ENCODE data around the gene LTBP1.

Gene LTBP1

GRCh38 chr2:32931945-32932709 lies 14.6 kb upstream of the LTBP1 start:
- no peak for DNase-seq (ENCODE audit: low read depth)

GRCh38 chr2:32932825-32933755 lies 13.7 kb upstream of the LTBP1 start:
- no peak for DNase-seq (ENCODE audit: low read depth)

- DNase-seq (ENCODE audit: low read depth): no peak
These were observed 13.0 kb upstream of the LTBP1 start for GRCh38 chr2:32933756-32934095.

GRCh38 chr2:32937602-32938448 lies 8.9 kb upstream of the LTBP1 start:
- DNase-seq (ENCODE audit: low read depth): no peak

- no peak for DNase-seq (ENCODE audit: low read depth)
These were observed 7.8 kb upstream of the LTBP1 start for GRCh38 chr2:32938934-32939333.

DNA sequence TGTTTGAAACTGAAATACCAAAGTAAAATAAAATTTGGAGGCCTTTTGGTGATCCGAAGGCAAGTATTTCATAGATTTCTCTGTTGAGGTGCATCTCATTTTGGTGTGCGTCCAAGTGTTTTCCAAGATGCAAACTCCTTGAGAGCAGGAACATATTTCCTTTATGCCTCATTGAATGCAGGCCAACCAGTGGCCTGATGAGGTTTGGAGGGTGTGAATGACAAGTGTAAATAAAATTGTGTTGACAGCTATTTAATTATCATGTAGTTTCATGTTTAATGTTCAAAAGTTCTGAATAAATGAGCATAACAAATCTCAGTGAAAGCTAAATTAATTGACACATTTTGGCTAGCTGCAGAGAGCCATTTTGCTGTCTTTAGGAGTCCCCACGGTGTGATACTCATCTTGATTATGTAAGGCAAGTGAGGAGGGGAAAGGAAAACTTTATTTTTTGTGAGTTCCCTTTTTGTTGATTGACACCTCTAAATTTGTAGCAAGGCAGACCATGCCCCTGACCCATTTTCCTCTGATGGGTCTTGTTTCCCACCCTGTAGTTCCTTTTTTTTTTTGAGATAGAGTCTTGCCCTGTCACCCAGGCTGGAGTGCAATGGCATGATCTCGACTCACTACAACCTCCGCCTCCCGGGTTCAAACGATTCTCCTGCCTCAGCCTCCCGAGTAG lies 6.3 kb upstream of the LTBP1 start:
- DNase-seq (ENCODE audit: low read depth): no peak

GRCh38 chr2:32941944-32942690 lies 4.6 kb upstream of the LTBP1 start:
- no peak for DNase-seq (ENCODE audit: low read depth)

GRCh38 chr2:32942793-32943485 lies 3.8 kb upstream of the LTBP1 start:
- DNase-seq (ENCODE audit: low read depth): no peak

GRCh38 chr2:32945286-32945685 lies 1.5 kb upstream of the LTBP1 start:
- DNase-seq (ENCODE audit: low read depth): no peak

DNA sequence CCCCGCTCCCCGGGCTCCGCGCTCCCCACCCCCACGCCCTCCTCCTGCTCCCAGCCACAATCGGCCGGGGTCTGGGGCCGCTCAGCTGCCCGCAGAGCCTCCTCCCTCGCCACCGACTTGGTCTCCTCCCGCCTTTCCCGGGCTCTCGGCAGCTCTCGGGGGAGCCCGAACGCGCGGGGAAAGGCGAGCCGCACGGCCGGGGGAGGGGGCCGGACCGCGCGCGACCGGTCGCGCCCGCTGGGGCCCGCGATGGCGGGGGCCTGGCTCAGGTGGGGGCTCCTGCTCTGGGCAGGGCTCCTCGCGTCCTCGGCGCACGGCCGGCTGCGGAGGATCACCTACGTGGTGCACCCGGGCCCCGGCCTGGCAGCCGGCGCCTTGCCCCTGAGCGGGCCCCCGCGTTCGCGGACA lies 327 bp downstream of the LTBP1 start:
- no peak for DNase-seq (ENCODE audit: low read depth)

GRCh38 chr2:32947484-32948143 lies 861 bp downstream of the LTBP1 start:
- no peak for DNase-seq (ENCODE audit: low read depth)

DNA sequence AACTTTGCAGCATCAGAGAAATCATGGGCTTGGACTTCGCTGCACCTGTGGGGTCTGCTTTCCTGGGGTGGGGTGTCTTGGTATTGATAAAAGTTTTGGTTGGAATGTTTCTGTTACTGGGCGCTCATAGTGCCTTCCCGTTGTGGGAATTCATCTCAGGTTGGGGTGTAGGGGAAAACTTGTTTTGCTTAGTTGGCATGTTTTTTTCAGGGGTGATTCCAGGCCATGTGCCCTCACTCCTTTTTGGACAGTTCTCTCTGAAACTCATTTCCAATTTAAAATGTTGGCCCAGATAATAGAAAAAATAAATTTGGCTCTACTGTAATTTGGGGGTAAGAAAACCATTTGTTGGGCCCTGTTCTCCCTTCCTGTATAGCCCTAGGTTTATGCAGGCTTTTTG lies 1.5 kb downstream of the LTBP1 start:
- DNase-seq (ENCODE audit: low read depth): no peak

DNA sequence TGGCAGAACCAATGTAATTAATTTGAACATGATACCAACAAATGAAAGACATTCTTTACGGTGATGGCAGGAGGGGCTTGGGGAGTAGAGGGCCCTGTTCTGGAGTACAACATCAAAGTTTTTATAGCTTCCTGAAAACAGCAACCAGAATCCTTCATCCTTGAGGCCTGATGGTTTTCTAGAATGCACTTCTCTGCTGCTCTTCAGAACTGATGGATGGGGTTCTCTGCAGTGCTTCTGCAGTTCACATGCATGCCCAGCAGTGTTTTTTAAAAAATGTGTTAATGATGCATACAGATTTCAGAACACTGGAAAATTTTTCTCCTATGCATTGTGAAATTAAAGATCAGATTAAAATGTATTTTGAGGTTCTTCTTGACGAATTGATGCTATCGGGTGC lies 2.5 kb downstream of the LTBP1 start:
- no peak for DNase-seq (ENCODE audit: low read depth)

- no peak for DNase-seq (ENCODE audit: low read depth)
These were observed 4.9 kb downstream of the LTBP1 start for GRCh38 chr2:32951672-32952071.

DNA sequence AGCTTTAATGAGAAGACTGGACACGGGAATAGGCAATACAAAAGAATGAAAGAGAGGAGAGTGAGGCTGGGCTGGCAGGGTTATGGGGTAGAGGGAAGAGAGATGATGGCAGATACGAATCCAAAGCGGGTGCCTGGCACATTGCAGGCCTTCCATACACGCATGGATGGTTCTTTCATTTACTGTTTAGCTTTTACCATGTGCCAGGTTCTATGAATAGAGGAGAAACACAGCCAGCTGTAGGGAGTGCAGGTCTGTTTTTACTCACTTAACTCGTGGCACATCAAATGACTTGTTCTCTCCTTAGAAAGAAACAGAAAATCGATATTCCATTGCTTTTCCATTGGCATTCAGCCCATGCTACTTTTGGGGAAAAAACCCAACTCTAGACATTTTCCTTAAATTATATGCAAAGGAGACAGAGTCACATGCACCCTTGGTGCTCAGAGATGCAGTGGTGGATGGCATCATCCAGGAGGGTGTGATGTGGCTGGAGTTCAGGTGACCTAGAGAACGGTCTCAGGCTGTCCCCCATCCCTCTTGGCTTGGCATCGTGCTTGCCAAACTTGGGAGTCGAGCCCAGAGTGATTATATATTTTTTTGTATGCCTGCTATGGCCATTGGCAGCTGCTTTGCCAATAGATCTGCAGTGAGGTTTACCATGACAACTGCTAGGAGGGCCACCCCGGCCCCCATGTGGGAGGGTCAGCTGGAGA lies 6.2 kb downstream of the LTBP1 start:
- no peak for DNase-seq (ENCODE audit: low read depth)

GRCh38 chr2:32954206-32954605 lies 7.5 kb downstream of the LTBP1 start:
- no peak for DNase-seq (ENCODE audit: low read depth)

DNA sequence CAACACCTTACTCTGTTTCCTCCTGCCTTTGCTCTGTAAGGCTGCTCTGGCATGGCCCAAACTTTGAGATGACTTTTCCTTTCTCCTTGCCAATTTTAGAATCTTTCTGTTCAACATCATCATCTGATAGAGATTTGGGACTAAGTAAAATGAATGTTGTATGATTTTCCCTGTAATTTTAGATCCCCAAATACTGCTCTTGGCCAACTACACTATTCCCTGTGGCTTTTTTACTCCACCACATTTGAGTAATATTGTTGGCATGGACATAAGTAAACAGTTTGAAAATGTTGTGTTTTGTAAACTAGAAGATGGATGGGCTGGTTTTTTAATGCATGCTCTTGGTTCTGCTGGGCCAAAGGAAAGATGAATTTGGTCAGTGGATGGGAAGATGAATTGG lies 12.1 kb downstream of the LTBP1 start:
- DNase-seq (ENCODE audit: low read depth): no peak

DNA sequence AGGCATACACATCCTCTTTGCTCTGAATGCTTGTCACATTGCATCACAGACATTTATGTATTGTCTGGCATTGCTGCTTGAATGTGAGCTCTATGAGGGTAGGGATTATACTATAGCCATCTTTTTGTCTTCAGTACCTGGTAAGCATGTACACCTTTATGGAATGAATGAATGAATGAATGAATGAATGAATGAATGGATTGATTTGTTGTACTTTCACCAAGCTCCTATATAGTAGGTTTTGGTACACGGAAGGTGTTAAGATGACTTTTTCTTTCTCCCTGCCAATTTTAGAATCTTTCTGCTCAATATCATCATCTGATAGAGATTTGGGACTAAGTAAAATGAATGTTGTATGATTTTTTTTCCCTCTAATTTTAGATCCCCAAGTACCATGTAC lies 13.5 kb downstream of the LTBP1 start:
- DNase-seq (ENCODE audit: low read depth): no peak

DNA sequence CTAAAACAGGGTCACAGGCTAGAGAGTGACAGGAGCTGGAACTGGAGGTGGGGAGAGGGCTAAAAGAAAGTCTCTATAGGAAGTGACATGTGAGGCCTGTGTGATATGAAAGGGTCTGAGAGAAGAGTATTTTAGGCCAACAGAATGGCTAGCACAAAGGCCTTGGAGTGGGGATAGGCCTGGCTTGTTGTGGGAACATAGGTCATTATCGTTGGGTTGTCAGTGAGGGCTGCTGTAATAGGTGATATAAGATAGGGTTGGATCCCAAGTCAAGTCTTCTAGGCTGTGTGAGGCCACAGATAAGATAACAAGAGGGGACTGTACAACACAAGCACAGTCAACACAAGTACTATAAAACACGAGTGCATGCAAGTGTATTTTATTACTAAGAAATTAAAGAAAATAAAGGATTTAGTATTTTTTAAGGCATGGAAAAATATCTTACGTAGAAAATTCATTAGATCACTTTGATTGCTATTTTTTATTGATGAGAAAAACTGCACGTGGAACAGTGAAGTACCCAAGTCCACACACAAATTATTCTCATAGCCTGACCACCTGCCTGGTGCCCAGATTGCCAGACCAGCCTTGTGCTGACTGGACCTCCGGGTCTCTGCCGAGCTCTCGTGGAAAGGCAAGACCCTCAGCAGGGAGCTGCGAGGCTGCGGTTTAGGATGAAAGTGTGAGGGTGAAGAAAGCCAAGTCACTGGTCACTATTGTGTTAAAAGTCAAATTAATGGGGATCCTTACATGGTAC lies 14.1 kb downstream of the LTBP1 start:
- DNase-seq (ENCODE audit: low read depth): no peak

All from stimulated activated CD8-positive, alpha-beta memory T cell treated with anti-CD3 and anti-CD28 coated beads, Interleukin-15, amount 100 ng/mL, for 24 hours (primary cell).